Fibroblast of lung (primary cell): ENCODE measurements around the gene CDCP1. TPM values are rescaled to one million over a fixed set of nuclear protein-coding genes. Genes with fewer than 3 reads are reported as not detected.

Experiments
- DNase-seq, 2 donors: peaks; one replicate each; pipeline versions ENCODE4 v3.0.0 to v3.0.0-alpha.2; 2010; ENCODE audit warnings: low read depth in 2 of 2
- H2AFZ ChIP-seq: 2 replicates; pipeline ENCODE4 v1.5.1; 2012; ENCODE audit warnings: low read length, control low read depth, inconsistent platforms
- H3K27ac ChIP-seq: 2 replicates; pipeline ENCODE4 v1.5.1; 2011; ENCODE audit warnings: low read length, control low read depth; ENCODE audit not compliant: insufficient read depth
- H3K27me3 ChIP-seq: 2 replicates; pipeline ENCODE4 v1.5.1; 2011; ENCODE audit warnings: mild to moderate bottlenecking, low read length; ENCODE audit not compliant: control insufficient read depth, insufficient read depth
- H3K36me3 ChIP-seq: 2 replicates; pipeline ENCODE4 v1.5.1; 2011; ENCODE audit warnings: low read length; ENCODE audit not compliant: control insufficient read depth, insufficient read depth
- H3K4me1 ChIP-seq: 2 replicates; pipeline ENCODE4 v1.5.1; 2011; ENCODE audit warnings: low read length; ENCODE audit not compliant: control insufficient read depth, insufficient read depth; ENCODE audit errors: extremely low read depth
- H3K4me2 ChIP-seq: 2 replicates; pipeline ENCODE4 v1.5.1; 2011; ENCODE audit warnings: low read length, control low read depth; ENCODE audit not compliant: insufficient read depth; ENCODE audit errors: extremely low read depth
- H3K4me3 ChIP-seq, 4 experiments: fragments of 200-600 bp in 1 of 4; sonication (generic) in 1 of 4; replicated peaks in 1 of 4; 2 replicates each; pipeline ENCODE4 v1.5.1; 2011 to 2016; ENCODE audit warnings: low read length in 4 of 4, low read depth in 3 of 4, mild to moderate bottlenecking in 3 of 4, control low read depth in 2 of 4, inconsistent platforms in 1 of 4, mixed read lengths in 1 of 4; ENCODE audit not compliant: insufficient read depth in 1 of 4; ENCODE audit errors: control extremely low read depth in 1 of 4
- H3K79me2 ChIP-seq: 2 replicates; pipeline ENCODE4 v1.5.1; 2012; ENCODE audit warnings: mild to moderate bottlenecking, low read length, inconsistent platforms; ENCODE audit not compliant: control insufficient read depth, insufficient read depth
- H3K9ac ChIP-seq: 2 replicates; pipeline ENCODE4 v1.5.1; 2011; ENCODE audit warnings: mild to moderate bottlenecking, low read length, control low read depth; ENCODE audit not compliant: insufficient read depth
- H3K9me3 ChIP-seq: 2 replicates; pipeline ENCODE4 v1.5.1; 2012; ENCODE audit warnings: low read depth, low read length; ENCODE audit not compliant: control insufficient read depth, insufficient read depth
- H4K20me1 ChIP-seq: 2 replicates; pipeline ENCODE4 v1.5.1; 2011; ENCODE audit warnings: low read length; ENCODE audit not compliant: control insufficient read depth, insufficient read depth; ENCODE audit errors: extremely low read depth
- EZH2 ChIP-seq: IDR thresholded peaks from 2 replicates; pipeline ENCODE4 v1.5.1; 2012; ENCODE audit warnings: low read length, control low read depth, mild to moderate bottlenecking; ENCODE audit errors: missing control alignments
- polyA plus RNA-seq, 2 donors: library from polyadenylated mRNA; depleted of rRNA in 1 of 2; stranded (reverse) in 1 of 2; unstranded in 1 of 2; fragments of >200 nt; gene quantifications; 2 replicates each; pipeline ENCODE4 v1.2.1, GENCODE V29; 2011 to 2012; ENCODE audit warnings: missing spikeins in 1 of 2
- total RNA-seq: library from RNA; depleted of rRNA; stranded (reverse); fragments of >200 nt; gene quantifications from 2 replicates; pipeline ENCODE4 v1.2.1, GENCODE V29; 2014
- TF ChIP-seq, protein P1 (sequence below), 2 donors: IDR thresholded peaks in 1 of 2; conservative IDR thresholded peaks in 1 of 2; 1 replicate in 1 of 2; 2 replicates in 1 of 2; pipeline ENCODE4 v1.5.1; 2011 to 2012; ENCODE audit warnings: low read length in 2 of 2, control low read depth in 1 of 2, inconsistent platforms in 1 of 2, low read depth in 1 of 2, mild to moderate bottlenecking in 1 of 2

Gene CDCP1
- total and polyA plus RNA-seq, 2 donors (not counting 1 experiment from before 2014, with no cell fraction given): 25.6 to 56.1 TPM

DNA sequence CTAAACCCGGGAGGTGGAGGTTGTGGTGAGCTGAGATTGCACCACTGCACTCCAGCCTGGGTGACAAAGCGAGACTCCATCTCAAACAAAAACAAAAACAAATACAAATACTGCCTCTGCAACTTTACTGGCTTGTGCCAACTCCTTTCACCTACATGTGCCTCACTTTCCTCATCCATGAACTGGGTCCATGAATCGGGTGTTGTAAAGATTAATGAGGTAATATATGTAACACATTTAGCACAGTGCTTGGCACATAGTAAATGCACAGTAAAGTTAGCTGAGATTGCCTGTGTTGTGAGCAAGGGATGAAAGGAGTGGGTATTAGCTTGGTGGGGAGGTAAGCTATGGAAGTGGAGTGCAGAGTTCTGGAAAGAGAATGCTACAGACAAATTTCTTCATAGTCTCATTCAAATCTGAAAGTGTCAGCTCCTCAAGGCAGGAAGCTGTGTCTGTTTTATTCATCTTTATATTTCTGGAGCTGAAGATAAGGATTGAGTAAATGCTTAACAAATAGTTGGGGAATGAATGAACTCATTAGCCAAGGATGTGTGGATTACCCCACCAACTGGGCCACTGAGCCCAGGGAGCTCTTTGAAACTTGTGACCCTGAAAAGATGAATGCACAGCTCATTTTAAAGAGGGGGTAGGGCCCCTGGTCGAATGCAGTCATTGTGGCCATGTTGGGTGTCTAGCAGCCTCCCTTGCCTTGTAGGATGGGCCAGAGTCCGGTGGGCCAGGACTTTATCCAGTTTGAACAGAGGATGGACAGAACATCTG lies 7.7 kb upstream of the CDCP1 start:
- Histone ChIP-seq H2AFZ (no peak overlapping the region), H3K4me1 (no peaks in the 10 kb centered on the region), H3K79me2 (no peaks in the 10 kb centered on the region), H4K20me1 (no peaks in the 10 kb centered on the region), H3K36me3 (no peaks in the 10 kb centered on the region), H3K27ac (no peak overlapping the region), H3K9me3 (no peaks in the 10 kb centered on the region), H3K4me3 (no peak overlapping the region), H3K4me2 (peak overlapping the region; percentile 4), H3K9ac (no peak overlapping the region), H3K27me3 (no peaks in the 10 kb centered on the region)
- TF ChIP-seq, protein P1, sequence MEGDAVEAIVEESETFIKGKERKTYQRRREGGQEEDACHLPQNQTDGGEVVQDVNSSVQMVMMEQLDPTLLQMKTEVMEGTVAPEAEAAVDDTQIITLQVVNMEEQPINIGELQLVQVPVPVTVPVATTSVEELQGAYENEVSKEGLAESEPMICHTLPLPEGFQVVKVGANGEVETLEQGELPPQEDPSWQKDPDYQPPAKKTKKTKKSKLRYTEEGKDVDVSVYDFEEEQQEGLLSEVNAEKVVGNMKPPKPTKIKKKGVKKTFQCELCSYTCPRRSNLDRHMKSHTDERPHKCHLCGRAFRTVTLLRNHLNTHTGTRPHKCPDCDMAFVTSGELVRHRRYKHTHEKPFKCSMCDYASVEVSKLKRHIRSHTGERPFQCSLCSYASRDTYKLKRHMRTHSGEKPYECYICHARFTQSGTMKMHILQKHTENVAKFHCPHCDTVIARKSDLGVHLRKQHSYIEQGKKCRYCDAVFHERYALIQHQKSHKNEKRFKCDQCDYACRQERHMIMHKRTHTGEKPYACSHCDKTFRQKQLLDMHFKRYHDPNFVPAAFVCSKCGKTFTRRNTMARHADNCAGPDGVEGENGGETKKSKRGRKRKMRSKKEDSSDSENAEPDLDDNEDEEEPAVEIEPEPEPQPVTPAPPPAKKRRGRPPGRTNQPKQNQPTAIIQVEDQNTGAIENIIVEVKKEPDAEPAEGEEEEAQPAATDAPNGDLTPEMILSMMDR (conservative IDR thresholded peaks at IDR 0.05 in 1 of 2, IDR thresholded peaks at IDR 0.05 in 1 of 2; ENCODE audit: low read depth in 1 of 2, low read length in 2 of 2): no peak
- no peak for TF ChIP-seq EZH2
- DNase-seq: peak; percentile 35 to 86

DNA sequence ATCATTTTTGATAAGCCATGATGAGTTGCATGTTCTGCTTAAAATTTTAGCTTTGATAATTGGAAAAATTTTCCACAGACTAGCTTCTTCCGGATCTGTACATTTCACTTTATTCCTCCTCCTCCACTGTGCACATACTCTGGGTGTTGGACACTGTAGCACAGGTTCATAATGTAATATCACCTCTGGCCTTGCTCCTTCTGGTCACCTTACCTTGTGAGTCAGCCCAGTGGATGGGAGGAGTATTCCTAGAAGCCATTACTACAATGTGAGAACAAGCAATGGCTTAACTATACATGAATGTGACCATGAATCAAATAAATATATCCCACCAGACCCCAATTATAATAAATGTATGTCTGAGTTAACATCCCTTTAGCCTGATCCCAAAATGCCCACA lies 6.1 kb upstream of the CDCP1 start:
- H3K9me3 ChIP-seq: no peaks in the 10 kb centered on the region
- no peak for TF ChIP-seq EZH2
- TF ChIP-seq, protein P1 (conservative IDR thresholded peaks at IDR 0.05 in 1 of 2, IDR thresholded peaks at IDR 0.05 in 1 of 2; ENCODE audit: low read depth in 1 of 2, low read length in 2 of 2): no peak
- no peak overlapping the region for H3K4me2 ChIP-seq
- H3K27me3 ChIP-seq: no peaks in the 10 kb centered on the region
- no peak overlapping the region for H3K4me3 ChIP-seq
- no peak overlapping the region for H3K9ac ChIP-seq
- no peak for DNase-seq
- no peak overlapping the region for H2AFZ ChIP-seq
- H3K36me3 ChIP-seq: no peaks in the 10 kb centered on the region
- no peaks in the 10 kb centered on the region for H4K20me1 ChIP-seq
- no peaks in the 10 kb centered on the region for H3K4me1 ChIP-seq
- no peak overlapping the region for H3K27ac ChIP-seq
- H3K79me2 ChIP-seq: no peaks in the 10 kb centered on the region

DNA sequence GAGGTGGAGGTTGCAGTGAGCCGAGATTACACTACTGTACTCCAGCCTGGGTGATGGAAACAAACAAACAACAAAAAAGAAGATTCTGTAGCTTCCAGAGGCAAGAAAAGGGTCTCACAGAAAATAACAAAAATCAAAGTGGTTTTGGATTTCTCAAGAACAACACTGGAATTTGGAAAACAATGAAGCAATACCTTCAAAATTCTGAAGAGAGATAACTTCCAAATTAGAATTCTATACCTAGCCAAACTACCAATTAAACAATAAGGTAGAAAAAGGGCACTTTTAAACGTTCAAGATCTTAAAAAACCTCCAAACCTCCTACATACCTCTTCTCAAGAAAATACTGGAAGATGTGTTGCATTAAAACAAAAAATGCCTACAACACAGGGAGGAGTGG lies 4.9 kb upstream of the CDCP1 start:
- H3K79me2 ChIP-seq: no peaks in the 10 kb centered on the region
- no peaks in the 10 kb centered on the region for H3K9me3 ChIP-seq
- no peaks in the 10 kb centered on the region for H4K20me1 ChIP-seq
- TF ChIP-seq EZH2: no peak
- TF ChIP-seq, protein P1 (conservative IDR thresholded peaks at IDR 0.05 in 1 of 2, IDR thresholded peaks at IDR 0.05 in 1 of 2; ENCODE audit: low read depth in 1 of 2, low read length in 2 of 2): no peak
- no peak overlapping the region for H3K4me2 ChIP-seq
- no peaks in the 10 kb centered on the region for H3K4me1 ChIP-seq
- no peaks in the 10 kb centered on the region for H3K27me3 ChIP-seq
- H3K9ac ChIP-seq: no peak overlapping the region
- H3K4me3 ChIP-seq: no peak overlapping the region
- no peak overlapping the region for H3K27ac ChIP-seq
- H3K36me3 ChIP-seq: no peaks in the 10 kb centered on the region
- no peak overlapping the region for H2AFZ ChIP-seq
- DNase-seq: no peak
